Measurements from ENCODE around the gene MED13L. TPM values are rescaled to one million over a fixed set of nuclear protein-coding genes. Genes with fewer than 3 reads are reported as not detected.

The MED13L gene
- total and polyA plus RNA-seq, 2 donors (not counting 1 experiment from before 2014, with no cell fraction given) = 20.3 to 207 TPM

DNA sequence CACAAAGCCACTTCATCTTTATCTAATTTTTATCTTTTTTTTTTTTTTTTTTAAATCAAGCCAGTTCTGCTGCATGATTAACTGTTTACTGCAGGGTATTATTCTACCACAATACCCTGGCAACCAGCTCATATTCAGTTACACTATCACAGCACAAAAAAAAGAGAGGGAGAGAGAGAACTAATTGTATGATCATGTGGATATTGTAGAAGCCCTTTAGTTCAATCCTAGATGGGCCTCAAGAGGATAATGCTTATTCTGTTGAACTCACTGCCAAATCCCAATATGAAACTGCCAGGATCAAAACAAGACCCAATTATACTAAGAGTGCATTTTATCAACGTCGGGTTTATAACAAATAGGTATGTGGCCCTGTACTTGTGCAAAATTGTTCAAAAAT, 51.5 kb downstream of the MED13L start:
- intact Hi-C loops (cut with micrococcal nuclease) = no loop called here
- Histone ChIP-seq H4K20me1 (ENCODE audit: control insufficient read depth, insufficient read depth, low read length, poor library complexity, severe bottlenecking) (peaks cover 52% of the 10 kb centered on the region), H3K4me2 (replicated peaks; ENCODE audit: low read depth, low read length, poor library complexity, severe bottlenecking) (no peak overlapping the region), H3K36me3 (replicated peaks in 1 of 2; ENCODE audit: control extremely low read depth in 1 of 2, control insufficient read depth in 1 of 2, extremely low read depth in 1 of 2, insufficient read depth in 2 of 2, low read length in 1 of 2) (peaks cover 0 to 7% of the 10 kb centered on the region in 2 experiments), H2AFZ (ENCODE audit: insufficient read depth, low read depth, low read length, poor library complexity, severe bottlenecking) (no peak overlapping the region), H3K4me1 (ENCODE audit: control insufficient read depth in 2 of 2, insufficient read depth in 2 of 2, low read length in 2 of 2) (no peaks in the 10 kb centered on the region), H3K27me3 (replicated peaks in 1 of 4; ENCODE audit: control extremely low read depth in 1 of 4, control insufficient read depth in 3 of 4, insufficient read depth in 4 of 4, low read length in 3 of 4) (no peaks in the 10 kb centered on the region), H3K9me3 (ENCODE audit: control extremely low read depth in 1 of 3, control insufficient read depth in 2 of 3, insufficient read depth in 1 of 3, low read length in 2 of 3) (no peaks in the 10 kb centered on the region), H3K27ac (ENCODE audit: low read length in 2 of 2) (no peak overlapping the region), H3K4me3 (ENCODE audit: control extremely low read depth in 1 of 5, extremely low read depth in 1 of 5, insufficient read depth in 1 of 5, low read depth in 2 of 5, low read length in 4 of 5) (no peak overlapping the region), H3K9ac (ENCODE audit: low read length) (no peak overlapping the region), H3K79me2 (ENCODE audit: control insufficient read depth, insufficient read depth, low read length) (peaks cover 90% of the 10 kb centered on the region)
- ChIA-PET CTCF (interaction anchor here (0.6 to 1.6 kb wide), 3 partner anchors 12 to 83 kb away, joined by 3 to 5 read pairs (median 3); no protein-coding TSS in a partner anchor), POLR2A (no interaction called here)
- Mint-ChIP-seq H3K4me3 (no peak overlapping the region), H3K9me3 (ENCODE audit: insufficient read depth) (no peaks in the 10 kb centered on the region), H3K27ac (no peak overlapping the region), H3K4me1 (peaks cover 22% of the 10 kb centered on the region), H3K27me3 (no peaks in the 10 kb centered on the region)
- ATAC-seq (ENCODE audit: low read depth) (no peak), DNase-seq (no peak)
- no peak for TF ChIP-seq EZH2 (IDR thresholded peaks at IDR 0.05; ENCODE audit: borderline replicate concordance, insufficient read depth, low read depth, low read length, poor library complexity, severe bottlenecking)
- TF ChIP-seq, protein P1, sequence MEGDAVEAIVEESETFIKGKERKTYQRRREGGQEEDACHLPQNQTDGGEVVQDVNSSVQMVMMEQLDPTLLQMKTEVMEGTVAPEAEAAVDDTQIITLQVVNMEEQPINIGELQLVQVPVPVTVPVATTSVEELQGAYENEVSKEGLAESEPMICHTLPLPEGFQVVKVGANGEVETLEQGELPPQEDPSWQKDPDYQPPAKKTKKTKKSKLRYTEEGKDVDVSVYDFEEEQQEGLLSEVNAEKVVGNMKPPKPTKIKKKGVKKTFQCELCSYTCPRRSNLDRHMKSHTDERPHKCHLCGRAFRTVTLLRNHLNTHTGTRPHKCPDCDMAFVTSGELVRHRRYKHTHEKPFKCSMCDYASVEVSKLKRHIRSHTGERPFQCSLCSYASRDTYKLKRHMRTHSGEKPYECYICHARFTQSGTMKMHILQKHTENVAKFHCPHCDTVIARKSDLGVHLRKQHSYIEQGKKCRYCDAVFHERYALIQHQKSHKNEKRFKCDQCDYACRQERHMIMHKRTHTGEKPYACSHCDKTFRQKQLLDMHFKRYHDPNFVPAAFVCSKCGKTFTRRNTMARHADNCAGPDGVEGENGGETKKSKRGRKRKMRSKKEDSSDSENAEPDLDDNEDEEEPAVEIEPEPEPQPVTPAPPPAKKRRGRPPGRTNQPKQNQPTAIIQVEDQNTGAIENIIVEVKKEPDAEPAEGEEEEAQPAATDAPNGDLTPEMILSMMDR (IDR thresholded peaks at IDR 0.05) = no peak
- WGBS (ENCODE audit: insufficient coverage) = no CpG with 5 or more reads among the region's 2 CpGs

DNA sequence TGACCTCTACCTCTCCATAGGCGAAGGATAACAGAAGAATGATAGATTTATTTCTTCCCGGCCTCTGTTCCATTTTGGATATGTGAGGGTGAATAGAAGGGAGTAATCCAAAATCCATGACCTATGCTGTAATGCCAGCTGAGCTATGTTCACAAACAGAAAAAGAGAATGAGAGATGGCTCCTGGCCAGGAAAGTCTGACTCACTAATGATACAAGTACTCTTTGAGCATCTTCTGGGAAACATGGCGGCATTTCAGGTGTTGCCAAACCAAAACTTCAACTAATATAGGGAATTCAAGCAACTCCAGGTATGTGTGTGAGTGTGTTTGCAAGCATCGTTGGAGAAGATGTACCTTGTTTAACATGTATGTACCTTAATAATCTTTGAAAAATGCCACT, 55.1 kb downstream of the MED13L start:
- H3K9ac ChIP-seq (ENCODE audit: low read length) = no peak overlapping the region
- POLR2A ChIA-PET = no interaction called here
- intact Hi-C loops (cut with micrococcal nuclease) = no loop called here
- no peak overlapping the region for H3K4me2 ChIP-seq (replicated peaks; ENCODE audit: low read depth, low read length, poor library complexity, severe bottlenecking)
- ATAC-seq (ENCODE audit: low read depth) (no peak), DNase-seq (no peak)
- no peak overlapping the region for H3K27ac Mint-ChIP-seq
- H3K4me1 Mint-ChIP-seq = peaks cover 25% of the 10 kb centered on the region
- H3K9me3 ChIP-seq (ENCODE audit: control extremely low read depth in 1 of 3, control insufficient read depth in 2 of 3, insufficient read depth in 1 of 3, low read length in 2 of 3) = no peaks in the 10 kb centered on the region
- CTCF ChIA-PET = no interaction called here
- TF ChIP-seq, protein P1 (IDR thresholded peaks at IDR 0.05) = no peak
- TF ChIP-seq EZH2 (IDR thresholded peaks at IDR 0.05; ENCODE audit: borderline replicate concordance, insufficient read depth, low read depth, low read length, poor library complexity, severe bottlenecking) = no peak
- peaks cover 0 to 7% of the 10 kb centered on the region in 2 donors for H3K4me1 ChIP-seq (ENCODE audit: control insufficient read depth in 2 of 2, insufficient read depth in 2 of 2, low read length in 2 of 2)
- peaks cover 44% of the 10 kb centered on the region for H4K20me1 ChIP-seq (ENCODE audit: control insufficient read depth, insufficient read depth, low read length, poor library complexity, severe bottlenecking)
- WGBS (ENCODE audit: insufficient coverage) = 80% methylated on average over 1 of the region's 4 CpGs
- H3K4me3 Mint-ChIP-seq = no peak overlapping the region
- no peak overlapping the region for H3K27ac ChIP-seq (ENCODE audit: low read length in 2 of 2)
- H3K79me2 ChIP-seq (ENCODE audit: control insufficient read depth, insufficient read depth, low read length) = peaks cover 87% of the 10 kb centered on the region
- H2AFZ ChIP-seq (ENCODE audit: insufficient read depth, low read depth, low read length, poor library complexity, severe bottlenecking) = no peak overlapping the region
- H3K9me3 Mint-ChIP-seq (ENCODE audit: insufficient read depth) = no peaks in the 10 kb centered on the region
- peaks cover 0 to 7% of the 10 kb centered on the region in 2 experiments for H3K36me3 ChIP-seq (replicated peaks in 1 of 2; ENCODE audit: control extremely low read depth in 1 of 2, control insufficient read depth in 1 of 2, extremely low read depth in 1 of 2, insufficient read depth in 2 of 2, low read length in 1 of 2)
- no peaks in the 10 kb centered on the region for H3K27me3 Mint-ChIP-seq
- no peak overlapping the region for H3K4me3 ChIP-seq (ENCODE audit: control extremely low read depth in 1 of 5, extremely low read depth in 1 of 5, insufficient read depth in 1 of 5, low read depth in 2 of 5, low read length in 4 of 5)
- H3K27me3 ChIP-seq (replicated peaks in 1 of 4; ENCODE audit: control extremely low read depth in 1 of 4, control insufficient read depth in 3 of 4, insufficient read depth in 4 of 4, low read length in 3 of 4) = no peaks in the 10 kb centered on the region

Data from B cell (primary cell).